Islet precursor cell (in vitro differentiated cells): ENCODE results near the gene CHID1.

ENCODE experiments used
- DNase-seq: peaks from one replicate; pipeline ENCODE4 v3.0.0-alpha.2; 2018

Gene CHID1

GRCh38 chr11:845872-846495, 64.6 kb downstream of the CHID1 start:
- no peak for DNase-seq

GRCh38 chr11:844693-845644, 65.6 kb downstream of the CHID1 start:
- DNase-seq = peak; percentile 94

- DNase-seq = peak; percentile 97
These were observed 66.6 kb downstream of the CHID1 start for GRCh38 chr11:843818-844692.

- no peak for DNase-seq
These were observed 67.4 kb downstream of the CHID1 start for GRCh38 chr11:843086-843734.

- peak; percentile 93 for DNase-seq
These were observed 68.1 kb downstream of the CHID1 start, which contains the start of the genes POLR2L and TSPAN4 for GRCh38 chr11:842370-843002. Gene POLR2L (minus strand): TSS chr11:842529. CDS start chr11:842508, 21 bp downstream. Gene TSPAN4 (plus strand): TSS chr11:842852. CDS start chr11:850305, 7,453 bp downstream.

GRCh38 chr11:841981-842369, 68.6 kb downstream of the CHID1 start:
- DNase-seq = no peak

- no peak for DNase-seq
These were observed 70.6 kb downstream of the CHID1 start for GRCh38 chr11:839875-840617.

- no peak for DNase-seq
These were observed 71.4 kb downstream of the CHID1 start for GRCh38 chr11:839280-839623.

- no peak for DNase-seq
These were observed 72.0 kb downstream of the CHID1 start for GRCh38 chr11:838441-839279.

- no peak for DNase-seq
These were observed 72.7 kb downstream of the CHID1 start for GRCh38 chr11:837990-838307.

GRCh38 chr11:837189-837989, 73.2 kb downstream of the CHID1 start:
- no peak for DNase-seq

- no peak for DNase-seq
These were observed 73.9 kb downstream of the CHID1 start for GRCh38 chr11:836700-837099.

- no peak for DNase-seq
These were observed 74.3 kb downstream of the CHID1 start for GRCh38 chr11:836274-836673.

GRCh38 chr11:834371-835316, 76.0 kb downstream of the CHID1 start:
- DNase-seq = peak; percentile 75

GRCh38 chr11:833849-834311, 76.7 kb downstream of the CHID1 start:
- no peak for DNase-seq

GRCh38 chr11:833114-833791, 77.4 kb downstream of the CHID1 start:
- DNase-seq = peak; percentile 82

GRCh38 chr11:832529-833113, 78.0 kb downstream of the CHID1 start, which contains the start of gene CD151:
Gene CD151 (plus strand): TSS chr11:832952. CDS start chr11:836070, 3,118 bp downstream.
- peak; percentile 90 for DNase-seq
